ENCODE measurements around the gene MEF2D.

MEF2D gene

DNA sequence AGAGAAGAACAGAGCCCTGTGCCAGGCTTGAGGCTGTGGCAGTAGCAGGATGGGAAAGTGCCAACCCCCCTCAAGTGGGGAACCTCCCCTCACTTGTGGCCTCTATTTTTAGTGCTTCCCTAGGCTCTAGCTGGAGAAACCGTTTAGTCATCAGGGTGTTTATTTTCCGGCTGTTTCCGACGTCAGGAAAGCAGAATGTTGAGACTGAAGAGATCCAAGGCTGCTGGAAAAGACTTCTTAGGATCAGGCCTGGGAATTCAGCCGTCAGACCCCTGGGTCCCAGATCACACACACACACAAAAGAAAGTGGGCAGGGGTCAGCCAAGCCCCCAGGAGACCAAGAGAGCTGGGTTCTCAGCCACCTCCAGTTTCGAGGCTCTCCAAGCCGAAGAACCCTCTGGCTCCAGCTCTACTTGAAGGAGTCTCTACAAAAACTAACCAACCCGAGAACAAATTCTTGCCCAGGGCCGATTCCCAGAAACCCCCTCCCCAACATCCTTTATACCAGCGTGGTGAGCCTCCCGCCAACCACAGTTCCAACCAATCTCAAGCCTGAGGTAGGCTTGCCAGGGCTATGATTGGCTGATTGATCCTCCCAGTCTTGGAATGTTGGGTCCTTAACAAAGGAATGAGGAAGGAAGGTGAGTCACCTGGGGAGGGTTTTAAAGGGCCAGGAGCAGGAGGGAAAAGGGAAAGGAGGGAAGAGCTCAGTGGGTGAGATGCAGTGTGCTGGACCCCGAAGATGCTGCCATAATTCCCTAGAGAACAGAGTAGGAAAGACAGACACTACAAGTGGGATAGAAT is 2.5 kb upstream of the MEF2D start:
- Histone ChIP-seq H3K4me3 (ENCODE audit: low read depth, low read length) (no peak overlapping the region), H3K9me3 (ENCODE audit: severe bottlenecking) (no peaks in the 10 kb centered on the region), H3K36me3 (peaks cover 2% of the 10 kb centered on the region; the same call in 1 of the 2 replicates), H3K27ac (peak overlapping the region; percentile 96), H3K27me3 (ENCODE audit: insufficient read depth, low read depth, severe bottlenecking) (no peaks in the 10 kb centered on the region)
- TF ChIP-seq, protein P1, sequence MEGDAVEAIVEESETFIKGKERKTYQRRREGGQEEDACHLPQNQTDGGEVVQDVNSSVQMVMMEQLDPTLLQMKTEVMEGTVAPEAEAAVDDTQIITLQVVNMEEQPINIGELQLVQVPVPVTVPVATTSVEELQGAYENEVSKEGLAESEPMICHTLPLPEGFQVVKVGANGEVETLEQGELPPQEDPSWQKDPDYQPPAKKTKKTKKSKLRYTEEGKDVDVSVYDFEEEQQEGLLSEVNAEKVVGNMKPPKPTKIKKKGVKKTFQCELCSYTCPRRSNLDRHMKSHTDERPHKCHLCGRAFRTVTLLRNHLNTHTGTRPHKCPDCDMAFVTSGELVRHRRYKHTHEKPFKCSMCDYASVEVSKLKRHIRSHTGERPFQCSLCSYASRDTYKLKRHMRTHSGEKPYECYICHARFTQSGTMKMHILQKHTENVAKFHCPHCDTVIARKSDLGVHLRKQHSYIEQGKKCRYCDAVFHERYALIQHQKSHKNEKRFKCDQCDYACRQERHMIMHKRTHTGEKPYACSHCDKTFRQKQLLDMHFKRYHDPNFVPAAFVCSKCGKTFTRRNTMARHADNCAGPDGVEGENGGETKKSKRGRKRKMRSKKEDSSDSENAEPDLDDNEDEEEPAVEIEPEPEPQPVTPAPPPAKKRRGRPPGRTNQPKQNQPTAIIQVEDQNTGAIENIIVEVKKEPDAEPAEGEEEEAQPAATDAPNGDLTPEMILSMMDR (IDR thresholded peaks at IDR 0.05; ENCODE audit: low read depth, low read length) = no peak
- no peak for DNase-seq

DNA sequence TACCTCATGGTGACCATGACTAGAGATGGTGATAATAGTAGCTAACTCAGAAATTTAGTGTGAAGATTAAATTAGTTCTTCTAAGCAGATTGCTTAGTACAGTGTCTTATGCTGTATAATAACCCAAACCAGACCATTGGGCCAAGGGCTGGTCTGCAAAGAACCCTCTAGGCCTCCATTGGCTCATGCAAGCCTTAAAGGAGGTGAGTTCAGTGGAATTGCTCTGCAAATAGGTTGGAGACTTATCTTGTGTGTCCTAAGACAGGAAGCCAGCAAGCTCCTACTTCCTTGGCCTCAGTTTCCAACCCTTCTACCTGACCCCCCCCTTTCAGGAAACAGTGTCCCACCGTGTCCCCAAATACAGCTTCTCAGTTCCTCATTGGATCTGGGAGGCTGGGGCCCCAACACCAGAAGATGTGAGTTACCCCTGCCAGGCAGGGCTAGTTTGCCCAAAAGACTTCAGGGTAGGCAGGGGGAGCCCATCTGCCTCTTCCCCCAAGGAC is 1.9 kb upstream of the MEF2D start:
- TF ChIP-seq, protein P1 (IDR thresholded peaks at IDR 0.05; ENCODE audit: low read depth, low read length) = no peak
- H3K27me3 ChIP-seq (ENCODE audit: insufficient read depth, low read depth, severe bottlenecking) = no peaks in the 10 kb centered on the region
- no peaks in the 10 kb centered on the region for H3K9me3 ChIP-seq (ENCODE audit: severe bottlenecking)
- no peak for DNase-seq
- H3K36me3 ChIP-seq = peaks cover 5% of the 10 kb centered on the region
- H3K4me3 ChIP-seq (ENCODE audit: low read depth, low read length) = no peak overlapping the region
- H3K27ac ChIP-seq = peak overlapping the region; percentile 96

DNA sequence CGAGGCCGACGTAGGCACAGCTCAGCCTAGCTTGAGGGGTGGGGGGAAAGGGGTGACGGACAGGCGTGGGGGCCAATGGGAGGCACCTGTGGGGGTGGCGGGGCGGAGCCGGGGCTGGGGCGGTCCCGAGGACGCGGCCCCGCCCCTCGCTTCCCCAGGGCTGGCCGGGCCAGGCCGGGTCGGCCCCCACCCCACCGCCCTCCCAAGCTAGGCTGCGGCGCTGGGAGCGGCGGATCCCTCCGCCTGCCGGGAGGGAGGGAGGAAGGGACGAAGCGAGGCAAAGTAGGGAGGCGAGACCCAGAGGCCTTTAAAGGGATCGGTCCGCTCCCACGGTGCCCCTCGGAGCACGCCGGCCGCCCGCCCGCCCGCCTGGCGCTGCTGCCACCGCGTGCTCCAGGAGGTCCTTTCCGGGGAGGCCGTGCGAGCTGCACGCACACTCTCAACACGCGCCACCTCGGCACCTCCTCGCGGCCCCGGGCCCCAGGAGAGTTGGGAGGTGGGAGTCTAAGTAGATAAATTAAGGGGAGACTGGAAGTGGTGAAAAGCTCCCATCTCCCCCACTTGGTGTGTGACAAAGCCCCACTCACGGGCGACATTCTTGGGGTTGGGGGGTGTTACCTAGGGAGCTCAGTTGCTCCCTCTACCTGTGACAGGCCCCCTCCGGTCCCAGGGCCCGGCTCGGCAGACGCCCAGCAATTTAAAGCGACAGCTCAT is 375 bp upstream of the MEF2D start:
- H3K27ac ChIP-seq = peak overlapping the region; percentile 96
- TF ChIP-seq, protein P1 (IDR thresholded peaks at IDR 0.05; ENCODE audit: low read depth, low read length) = peak; percentile 81
- H3K9me3 ChIP-seq (ENCODE audit: severe bottlenecking) = no peaks in the 10 kb centered on the region
- DNase-seq = peak; percentile 98
- peak overlapping the region; percentile 92 for H3K4me3 ChIP-seq (ENCODE audit: low read depth, low read length)
- H3K36me3 ChIP-seq = peaks cover 12% of the 10 kb centered on the region
- H3K27me3 ChIP-seq (ENCODE audit: insufficient read depth, low read depth, severe bottlenecking) = no peaks in the 10 kb centered on the region

DNA sequence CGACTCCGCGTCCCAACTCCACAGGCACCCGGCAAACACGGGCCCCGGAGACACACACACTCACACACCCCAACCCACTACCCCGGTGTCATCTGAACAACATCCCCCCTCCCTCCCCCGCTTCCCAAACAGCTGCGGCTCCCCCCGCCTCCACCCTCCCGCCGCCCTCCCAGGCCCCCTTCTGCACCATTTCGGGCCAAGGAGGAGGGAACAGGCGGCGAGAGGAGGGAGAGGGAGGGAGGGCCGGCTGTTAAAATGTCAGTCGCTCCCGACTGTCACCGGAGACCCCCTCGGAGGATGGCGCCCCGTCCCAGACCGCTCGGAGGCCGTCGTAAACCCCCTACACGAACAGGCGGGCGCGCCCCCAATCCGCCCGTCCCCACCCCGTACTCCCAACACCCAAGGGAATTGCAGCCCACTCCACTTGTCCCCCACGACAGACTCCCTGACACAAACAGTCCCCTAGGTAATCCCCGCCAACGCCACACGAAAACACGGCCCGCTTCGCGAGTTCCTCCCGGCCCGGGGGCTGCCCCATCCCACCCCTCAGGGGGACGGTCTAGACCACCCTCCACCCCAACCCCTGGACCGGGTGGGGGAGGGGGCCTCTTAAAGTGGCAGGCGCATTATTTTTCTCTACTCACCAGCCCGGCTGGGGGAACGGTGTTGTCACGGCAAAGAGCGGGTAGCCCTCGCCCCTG is 583 bp downstream of the MEF2D start:
- Histone ChIP-seq H3K4me3 (ENCODE audit: low read depth, low read length) (peak overlapping the region; percentile 92), H3K27ac (peak overlapping the region; percentile 96), H3K9me3 (ENCODE audit: severe bottlenecking) (no peaks in the 10 kb centered on the region), H3K27me3 (ENCODE audit: insufficient read depth, low read depth, severe bottlenecking) (no peaks in the 10 kb centered on the region), H3K36me3 (peaks cover 20% of the 10 kb centered on the region)
- TF ChIP-seq, protein P1 (IDR thresholded peaks at IDR 0.05; ENCODE audit: low read depth, low read length) = no peak
- peak; percentile 71 for DNase-seq

DNA sequence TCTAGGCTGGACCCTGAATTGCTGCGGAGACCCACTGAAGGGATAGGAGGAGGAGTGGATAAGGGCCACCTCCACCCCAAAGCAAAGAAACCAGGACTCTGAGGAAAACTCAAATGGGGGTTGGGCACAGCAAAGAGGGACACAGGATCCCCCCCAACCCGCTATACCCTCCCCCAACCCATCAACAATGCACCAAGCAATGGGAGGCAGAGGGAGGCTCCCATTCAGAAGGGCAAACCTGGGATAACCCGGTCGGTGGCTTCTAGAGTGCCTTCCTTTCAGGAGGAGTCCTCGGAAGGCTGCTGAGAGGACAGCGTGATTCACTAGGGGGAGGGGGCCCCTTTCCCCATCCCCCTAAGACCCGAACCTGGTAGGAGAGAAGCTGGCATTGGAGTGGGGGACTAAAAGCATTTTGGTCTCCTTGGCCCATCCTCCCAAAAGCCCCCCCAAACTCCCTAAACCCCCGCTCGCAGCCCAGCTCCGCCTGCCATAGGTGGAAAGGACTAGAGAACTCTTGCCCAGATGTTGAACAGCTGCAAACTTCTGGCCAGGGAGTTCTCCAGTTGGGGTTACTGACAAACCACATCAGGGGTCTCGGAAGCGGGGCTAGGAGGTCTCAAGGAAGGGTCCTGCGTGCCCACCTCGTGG is 1.3 kb downstream of the MEF2D start:
- TF ChIP-seq, protein P1 (IDR thresholded peaks at IDR 0.05; ENCODE audit: low read depth, low read length) = no peak
- H3K27ac ChIP-seq = peak overlapping the region; percentile 89
- no peak for DNase-seq

More for the DNA sequence above, 1.3 kb downstream of the MEF2D start:
- Histone ChIP-seq H3K36me3 (peaks cover 26% of the 10 kb centered on the region), H3K4me3 (ENCODE audit: low read depth, low read length) (peak overlapping the region; percentile 92), H3K27me3 (ENCODE audit: insufficient read depth, low read depth, severe bottlenecking) (no peaks in the 10 kb centered on the region), H3K9me3 (ENCODE audit: severe bottlenecking) (no peaks in the 10 kb centered on the region)

Measured in WERI-Rb-1 (cell line).